ENCODE results near the gene PAAF1.
"Not testable (repeated sequence)": the region's sequence is repeated elsewhere in the genome, so short reads cannot be mapped to it uniquely, and the experiment has no call there.

The PAAF1 gene, protein sequence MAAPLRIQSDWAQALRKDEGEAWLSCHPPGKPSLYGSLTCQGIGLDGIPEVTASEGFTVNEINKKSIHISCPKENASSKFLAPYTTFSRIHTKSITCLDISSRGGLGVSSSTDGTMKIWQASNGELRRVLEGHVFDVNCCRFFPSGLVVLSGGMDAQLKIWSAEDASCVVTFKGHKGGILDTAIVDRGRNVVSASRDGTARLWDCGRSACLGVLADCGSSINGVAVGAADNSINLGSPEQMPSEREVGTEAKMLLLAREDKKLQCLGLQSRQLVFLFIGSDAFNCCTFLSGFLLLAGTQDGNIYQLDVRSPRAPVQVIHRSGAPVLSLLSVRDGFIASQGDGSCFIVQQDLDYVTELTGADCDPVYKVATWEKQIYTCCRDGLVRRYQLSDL

DNA sequence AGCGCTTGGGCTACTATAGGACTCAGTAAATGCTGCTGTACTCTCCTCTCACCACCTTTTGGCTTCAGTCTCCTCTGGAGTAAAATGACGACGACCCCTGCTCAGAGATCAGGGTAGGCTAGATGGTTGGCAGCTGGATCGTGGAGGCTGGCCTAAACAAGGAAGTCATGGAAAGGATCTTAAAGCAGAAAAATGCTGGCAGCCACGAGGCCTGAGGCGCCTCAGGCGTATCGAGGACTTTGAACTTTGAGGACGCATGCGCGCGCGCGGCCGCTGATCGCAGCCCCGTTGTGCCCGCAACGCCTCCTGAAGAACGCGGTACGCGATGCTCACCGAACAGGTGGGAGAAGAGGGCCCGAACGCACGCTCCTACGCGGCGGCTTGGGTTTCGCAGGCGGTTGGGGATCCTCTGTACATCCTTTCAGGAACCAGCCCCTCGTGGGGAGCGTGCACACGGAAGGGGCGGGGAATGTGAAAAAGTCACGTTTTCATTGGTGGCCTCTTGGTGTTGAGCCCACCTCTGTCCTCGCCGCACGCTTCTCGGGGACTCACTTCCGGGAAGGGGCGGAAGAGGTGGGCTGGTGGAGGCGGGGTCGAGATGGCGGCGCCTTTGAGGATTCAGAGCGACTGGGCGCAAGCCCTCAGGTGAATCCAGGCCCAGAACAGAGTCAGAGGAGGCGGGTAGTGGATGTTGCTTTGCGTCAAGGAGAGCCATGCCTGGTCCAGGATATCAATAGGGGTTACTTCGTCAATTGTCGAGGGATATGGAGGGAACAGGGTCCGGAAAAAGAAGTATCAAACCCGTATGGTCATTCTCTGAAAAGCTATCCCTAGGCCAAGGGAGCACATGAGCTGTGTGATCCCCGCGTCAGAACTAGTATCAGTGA is at the start of gene PAAF1, which contains the start of gene COA4:
Gene PAAF1 (plus strand): TSS at position 576 of the 887 bp plus-strand sequence. CDS start 23 bp downstream, at position 599.
Gene COA4 (minus strand): TSS at position 423 of the 887 bp plus-strand sequence. CDS start 3,468 bp downstream, outside the sequence.
- peak; percentile 94 to 95 for DNase-seq

DNA sequence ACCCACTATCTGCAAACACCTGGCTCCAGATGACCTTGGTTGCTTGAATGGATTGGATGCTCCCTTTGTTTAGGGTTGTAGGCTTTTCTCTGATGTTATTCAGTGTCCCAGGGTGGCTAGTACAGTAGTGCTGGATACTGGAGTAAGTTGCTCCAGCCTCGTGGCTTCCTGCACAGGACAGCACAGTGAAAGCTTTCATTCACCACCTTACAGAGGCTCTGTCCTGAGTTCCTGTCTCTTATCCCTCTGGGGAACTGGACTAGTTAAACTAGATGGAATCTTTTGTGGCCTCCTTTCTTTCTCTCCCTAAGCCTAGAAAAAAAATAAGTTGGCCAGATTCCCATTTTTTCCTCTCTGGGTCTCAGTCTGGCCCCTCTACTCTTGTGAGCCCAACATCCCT is 46.5 kb upstream of the PAAF1 start:
- no peak for DNase-seq

DNA sequence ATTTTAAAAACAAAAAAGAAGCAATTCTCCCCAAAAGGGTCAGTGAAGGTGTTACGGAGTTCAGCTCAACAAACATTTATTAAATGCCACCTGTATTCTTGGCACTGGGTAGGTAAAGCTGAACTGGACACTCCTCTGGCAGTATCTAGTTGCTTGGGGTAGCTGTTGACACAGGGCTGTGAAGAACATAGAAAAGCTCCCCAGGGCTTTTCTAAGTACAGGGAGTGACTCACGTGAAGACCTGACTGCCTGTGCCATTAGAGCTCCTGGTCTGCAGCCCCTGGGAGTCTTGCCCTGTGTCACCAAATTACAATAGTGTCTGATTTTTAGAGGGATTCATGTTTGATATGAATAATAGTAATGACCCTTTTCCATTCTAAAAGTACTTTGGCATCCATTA is 43.7 kb upstream of the PAAF1 start:
- DNase-seq: no peak

DNA sequence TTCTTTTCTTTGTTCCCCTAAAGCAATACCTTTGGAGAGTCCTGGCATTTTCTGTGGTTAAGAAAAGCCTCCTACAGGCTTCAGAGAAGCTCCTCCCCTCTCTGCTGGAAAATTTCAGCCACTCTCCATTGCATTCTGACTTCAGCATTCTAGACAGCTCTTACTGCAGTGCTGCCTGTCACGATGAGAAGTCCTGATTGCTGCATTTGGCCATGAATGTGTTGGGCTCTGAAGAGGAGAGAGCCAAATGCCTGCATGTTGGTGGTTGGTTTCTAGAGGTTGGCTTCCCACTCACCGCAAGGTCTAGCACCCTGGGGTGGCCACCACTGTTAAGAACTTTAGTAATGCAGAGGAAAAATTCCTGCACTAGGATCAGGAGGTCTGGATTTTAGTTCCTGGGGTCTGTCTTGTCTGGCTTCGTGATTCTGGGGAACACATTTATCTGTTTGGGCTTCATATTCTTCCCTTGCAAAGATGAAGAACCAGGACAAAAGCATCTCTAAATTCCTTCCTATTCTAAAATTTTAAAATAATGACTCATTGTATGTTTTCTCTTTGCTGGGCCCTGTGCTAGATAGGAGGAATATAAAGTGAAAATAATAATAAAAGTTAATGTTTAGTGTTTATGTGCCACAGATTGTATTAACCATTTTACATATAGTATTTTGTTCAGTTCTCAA is 38.2 kb upstream of the PAAF1 start:
- DNase-seq: no peak

DNA sequence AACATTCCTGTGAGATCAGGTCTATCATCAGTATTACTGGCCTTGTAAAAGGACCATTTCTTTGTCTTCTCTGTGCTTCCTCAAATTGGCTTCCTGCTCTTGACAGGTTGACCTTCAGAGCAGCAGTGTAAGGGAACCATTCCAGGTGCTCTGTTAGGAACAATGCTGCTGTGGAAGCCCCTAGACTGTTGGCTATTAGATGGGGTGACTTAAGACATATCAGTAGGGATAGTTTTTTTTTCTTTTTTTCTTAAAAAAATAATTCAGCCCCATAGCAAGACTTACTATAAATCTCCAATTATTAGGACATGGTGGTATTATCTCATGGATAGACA is 37.7 kb upstream of the PAAF1 start:
- no peak for DNase-seq

DNA sequence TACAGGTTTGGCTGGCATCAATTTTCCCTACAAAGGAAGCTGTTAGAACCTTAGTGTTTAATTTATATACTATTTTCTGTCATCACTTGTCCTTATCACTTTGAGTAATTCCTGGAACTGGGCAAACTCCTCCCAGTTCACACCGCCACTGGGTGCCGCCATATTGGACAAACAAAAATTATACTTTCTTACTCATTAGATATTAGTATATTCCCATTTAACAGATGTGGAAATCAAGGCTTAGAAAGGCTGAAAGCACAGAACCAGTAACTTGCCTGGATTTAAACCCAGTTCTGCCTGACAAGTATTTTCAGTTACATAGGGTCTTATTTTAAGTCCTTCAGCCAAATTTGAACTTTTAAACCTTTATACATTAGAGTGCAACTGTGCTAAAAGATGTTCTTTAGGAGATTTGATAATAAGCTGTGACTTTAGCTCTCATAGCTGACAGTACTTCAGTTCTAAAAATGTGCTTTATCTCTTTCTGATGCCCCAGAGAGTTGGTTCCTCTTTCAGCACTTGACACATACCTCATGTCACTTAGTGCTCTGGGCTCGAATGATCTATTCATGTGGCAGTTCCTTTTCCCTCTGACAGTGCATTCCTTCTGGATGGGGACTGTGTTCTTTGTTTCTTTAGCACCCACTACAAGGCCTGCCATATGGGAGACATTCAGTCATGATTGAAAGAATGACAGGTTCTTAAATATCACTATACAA is 25.6 kb upstream of the PAAF1 start:
- no peak for DNase-seq

DNA sequence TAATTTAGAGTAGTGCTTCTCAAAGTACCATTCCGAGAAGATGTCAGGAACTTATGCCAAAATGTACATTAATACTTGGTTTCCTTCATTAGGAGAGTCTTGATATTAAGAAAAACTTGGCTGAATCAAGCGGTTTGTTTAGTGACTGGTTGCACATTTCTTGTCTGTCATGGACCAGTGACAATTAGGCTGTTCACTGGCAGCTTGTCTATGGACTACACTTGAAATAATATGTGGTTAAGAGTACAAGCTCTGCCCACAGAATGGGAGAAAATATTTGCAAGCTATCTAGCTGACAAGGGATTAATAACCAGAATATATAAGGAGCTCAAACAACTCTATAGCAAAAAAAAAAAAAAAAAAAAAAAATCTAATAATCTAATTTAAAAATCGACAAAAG is 24.8 kb upstream of the PAAF1 start:
- no peak for DNase-seq

DNA sequence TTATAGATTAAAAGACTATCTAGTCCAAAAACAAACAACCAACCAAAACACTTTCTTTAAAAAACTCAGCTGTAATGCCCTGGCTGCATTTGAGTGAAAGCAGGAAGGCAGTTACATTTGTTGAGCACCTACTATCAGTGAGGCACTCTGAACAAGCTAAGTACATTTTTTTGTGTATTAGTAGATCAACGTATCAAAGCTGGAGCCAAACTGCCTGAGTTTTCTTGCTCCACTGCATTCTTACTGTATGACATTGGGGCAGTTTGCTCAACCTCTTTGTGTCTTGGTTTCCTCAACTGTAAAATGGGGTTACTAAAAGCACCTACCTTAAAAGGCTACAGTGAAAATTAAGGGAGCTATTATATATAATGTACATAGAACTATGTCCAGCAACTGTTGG is 22.1 kb upstream of the PAAF1 start:
- no peak for DNase-seq

DNA sequence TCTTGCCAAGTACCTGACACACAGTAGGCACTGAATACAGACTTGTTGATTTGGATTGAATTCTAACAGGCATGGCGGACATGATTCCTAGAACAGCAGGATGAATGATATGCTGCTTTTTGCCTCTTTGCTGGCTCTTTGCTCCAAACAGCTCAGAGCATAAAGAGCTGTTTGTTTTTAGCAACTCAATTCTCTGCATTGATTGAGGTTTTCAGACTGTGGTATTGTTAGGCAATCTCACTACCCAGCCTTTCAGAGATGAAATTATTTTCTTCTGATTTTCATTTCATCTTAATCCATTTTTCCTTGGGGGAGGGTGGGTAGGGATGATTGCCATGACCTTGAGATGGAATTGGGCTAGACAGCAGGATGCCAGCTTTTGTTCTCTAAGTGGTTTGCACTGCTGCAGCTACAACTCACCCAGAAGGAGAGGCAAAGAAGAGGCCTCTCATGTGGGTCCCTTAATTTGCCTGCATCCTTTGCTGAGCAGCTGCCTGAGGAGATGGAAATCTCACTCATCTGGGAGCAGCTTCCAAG is 20.7 kb upstream of the PAAF1 start:
- DNase-seq: no peak

DNA sequence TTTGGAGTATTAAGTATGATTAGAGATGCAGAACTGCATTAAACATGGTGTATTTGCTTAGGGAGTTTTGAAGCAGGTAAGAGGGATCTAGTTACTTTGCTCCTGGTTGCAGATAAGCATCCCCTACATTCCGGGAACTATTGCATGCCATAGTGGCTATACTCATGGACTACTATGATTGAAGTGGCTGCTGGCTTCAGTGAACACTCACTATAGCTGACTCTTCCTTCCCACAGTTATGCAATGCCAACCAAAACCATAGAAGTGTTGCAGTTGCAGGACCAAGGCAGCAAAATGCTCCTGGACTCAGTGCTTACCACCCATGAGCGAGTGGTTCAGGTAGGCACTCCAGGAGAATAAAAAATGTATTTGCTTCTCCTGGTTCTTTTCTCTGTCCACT is 17.1 kb upstream of the PAAF1 start:
- DNase-seq: no peak

DNA sequence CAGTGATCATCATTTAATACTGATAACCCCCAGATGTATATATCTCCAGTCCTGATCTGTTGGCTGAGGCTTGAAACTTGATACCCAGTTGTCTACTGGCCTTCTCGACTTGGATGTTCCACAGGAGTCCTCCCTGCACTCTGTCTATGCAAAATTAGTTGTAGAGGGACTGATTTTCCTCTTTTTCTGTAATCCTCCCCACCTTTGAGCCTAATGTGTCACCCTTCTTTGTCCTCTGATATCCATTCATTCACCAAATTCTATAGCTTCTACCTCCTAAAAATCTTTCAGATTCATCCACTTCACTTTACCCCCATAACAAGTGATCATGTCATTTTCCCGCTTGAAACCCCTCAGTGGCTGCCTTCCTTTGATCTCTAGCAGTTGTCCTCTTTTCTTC is 16.6 kb upstream of the PAAF1 start:
- DNase-seq: no peak

DNA sequence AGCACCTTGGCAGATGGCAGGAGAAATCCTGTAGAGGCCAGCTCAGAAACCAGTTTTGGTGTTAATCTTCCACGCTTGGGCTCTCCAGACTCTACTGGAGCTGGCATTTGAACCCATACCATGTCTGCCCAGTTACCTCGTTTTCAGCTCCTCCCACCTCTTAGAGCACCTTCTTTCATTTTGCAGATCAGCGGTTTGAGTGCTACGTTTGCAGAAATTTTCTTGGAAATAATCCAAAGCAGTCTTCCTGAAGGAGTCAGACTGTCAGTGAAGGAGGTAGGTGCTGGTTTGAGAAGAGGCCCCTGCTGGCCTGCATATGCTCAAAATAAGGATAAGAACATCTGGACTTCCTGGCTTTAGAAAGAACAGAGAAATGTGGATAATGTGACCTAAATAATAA is 13.8 kb upstream of the PAAF1 start:
- no peak for DNase-seq

DNA sequence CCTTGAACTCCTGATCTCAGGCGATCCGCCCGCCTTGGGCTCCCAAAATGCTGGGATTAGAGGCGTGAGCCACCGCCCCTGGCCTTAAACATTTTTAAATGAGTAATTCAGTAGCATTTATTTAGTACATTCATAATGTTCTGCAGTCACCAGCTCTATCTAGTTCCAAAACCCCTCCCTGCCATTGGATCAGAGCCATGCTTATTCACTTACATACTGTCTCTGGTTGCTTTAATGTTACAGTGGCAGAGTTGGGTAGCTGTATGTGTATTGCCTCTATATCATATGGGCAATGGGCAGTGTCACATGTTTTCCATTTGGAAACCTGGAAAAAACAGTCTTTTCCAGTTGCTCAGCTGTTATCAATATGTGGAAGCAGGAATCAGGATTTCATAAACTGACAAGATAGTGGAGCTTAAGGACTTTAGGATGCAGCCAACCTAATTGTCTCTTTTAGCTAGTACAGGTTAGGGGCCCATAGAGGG is 10.7 kb upstream of the PAAF1 start:
- no peak for DNase-seq

DNA sequence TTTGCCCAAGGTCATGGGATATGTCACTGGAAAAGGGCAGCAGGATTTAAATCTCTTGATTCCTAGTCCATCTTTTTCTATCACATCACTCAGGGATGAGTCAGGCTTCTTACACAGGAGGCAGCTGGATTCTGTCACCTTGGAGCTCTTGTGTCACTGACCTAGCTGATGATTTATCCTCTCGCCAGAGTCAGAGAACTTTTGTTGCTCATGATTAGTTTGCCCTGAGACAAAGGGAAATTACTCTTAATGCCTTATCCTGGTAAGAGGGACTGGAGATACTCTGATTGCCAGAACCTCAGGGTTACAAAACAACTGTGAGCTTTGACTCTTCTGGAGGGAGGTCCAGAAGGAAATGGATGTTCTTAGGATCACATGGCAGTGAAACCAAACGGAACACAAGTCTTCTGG is 10.2 kb upstream of the PAAF1 start:
- DNase-seq: no peak

DNA sequence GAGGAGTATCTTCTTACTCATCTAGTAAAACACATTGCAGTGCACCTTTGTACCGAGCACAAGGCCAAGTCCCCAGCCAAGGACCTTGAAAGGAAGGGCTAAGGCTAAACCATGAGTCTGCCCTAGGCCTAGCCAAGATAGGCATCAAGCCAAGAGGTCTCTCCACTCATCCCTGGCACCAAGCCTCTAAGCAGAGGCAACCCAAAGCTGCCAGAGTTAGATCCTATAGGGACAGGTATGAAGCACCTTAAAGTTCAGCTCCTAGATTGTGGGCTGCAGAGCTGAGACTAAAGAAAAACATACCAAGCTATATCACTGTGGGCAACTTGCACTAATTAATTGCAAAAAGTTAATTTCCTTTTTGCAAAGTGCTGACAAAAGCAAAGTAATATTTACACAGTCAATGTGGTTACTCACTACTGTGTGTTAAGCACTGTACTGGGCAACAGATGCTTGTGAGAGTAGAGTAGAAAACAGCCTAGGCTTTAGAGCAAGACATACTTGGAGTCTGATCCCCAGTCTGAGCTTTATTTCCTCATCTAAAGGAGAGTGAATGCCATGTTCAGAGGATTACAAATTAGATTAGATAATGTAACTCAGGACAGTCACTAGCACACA is 7.4 kb upstream of the PAAF1 start:
- DNase-seq: no peak

DNA sequence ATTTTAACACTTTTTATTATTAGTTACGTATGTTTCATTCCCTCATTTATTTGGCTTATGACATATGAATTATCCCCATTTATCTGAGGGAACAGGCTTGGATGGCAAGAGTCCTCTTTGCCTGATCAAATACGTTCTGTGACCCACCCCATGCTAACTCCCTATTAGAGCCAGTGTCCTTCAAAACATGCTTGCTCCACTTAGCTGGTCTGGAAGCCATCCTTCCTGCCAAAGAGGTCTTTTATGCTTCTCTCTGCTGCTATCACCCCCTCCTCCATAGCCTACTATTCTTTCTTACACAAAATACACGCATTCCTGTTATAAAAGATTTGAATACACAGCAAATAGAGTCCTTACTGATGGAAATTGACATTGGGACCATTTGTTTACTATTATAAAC is 6.5 kb upstream of the PAAF1 start:
- DNase-seq: no peak

DNA sequence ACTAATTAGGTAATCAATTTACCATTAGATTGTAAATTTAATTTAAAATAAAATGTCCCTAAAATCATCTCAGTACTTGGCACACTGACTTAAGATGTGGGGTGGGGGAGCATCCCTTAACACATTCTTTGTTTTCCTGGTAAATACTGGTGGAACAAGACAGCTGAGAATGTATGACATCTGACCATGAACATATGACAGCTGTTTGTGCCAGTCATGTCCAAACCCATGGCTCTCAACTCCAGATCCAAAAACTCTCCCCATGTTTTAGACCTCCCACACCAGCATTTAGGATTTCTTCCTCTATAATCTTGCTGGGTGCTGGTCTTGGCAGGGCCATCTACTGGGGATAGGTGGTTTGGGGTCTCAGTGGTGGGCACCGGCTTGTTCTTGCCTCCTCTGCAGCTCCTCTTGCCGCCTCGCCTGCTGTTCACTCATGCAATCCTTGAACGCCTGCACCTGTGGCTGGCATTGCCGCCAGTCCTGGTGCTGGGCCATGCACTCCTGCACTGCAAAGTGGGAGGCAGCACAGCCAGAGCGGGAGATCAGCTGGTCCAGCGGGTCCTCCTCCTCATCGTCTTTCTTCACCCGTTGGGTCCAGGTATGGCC is 3.9 kb upstream of the PAAF1 start:
- no peak for DNase-seq

DNA sequence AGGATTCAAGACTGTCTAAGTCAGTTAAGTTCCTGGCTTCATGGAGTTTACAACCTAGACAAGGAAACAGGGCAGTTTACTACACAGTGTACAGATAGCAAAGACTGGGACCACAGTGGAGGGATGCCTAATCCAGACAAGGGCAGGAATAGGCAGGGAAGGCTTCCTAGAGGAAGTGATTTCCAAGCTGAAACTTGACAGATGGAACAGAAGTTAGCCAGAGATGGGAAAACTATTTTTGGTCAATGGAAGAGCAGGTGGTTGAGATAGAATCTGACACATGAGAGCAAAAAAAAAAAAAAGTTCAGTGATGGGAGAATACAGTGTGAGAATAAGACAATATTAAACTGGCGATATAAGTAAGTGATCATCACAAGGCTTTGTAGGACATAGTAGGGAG is 1.4 kb upstream of the PAAF1 start:
- DNase-seq: no peak

DNA sequence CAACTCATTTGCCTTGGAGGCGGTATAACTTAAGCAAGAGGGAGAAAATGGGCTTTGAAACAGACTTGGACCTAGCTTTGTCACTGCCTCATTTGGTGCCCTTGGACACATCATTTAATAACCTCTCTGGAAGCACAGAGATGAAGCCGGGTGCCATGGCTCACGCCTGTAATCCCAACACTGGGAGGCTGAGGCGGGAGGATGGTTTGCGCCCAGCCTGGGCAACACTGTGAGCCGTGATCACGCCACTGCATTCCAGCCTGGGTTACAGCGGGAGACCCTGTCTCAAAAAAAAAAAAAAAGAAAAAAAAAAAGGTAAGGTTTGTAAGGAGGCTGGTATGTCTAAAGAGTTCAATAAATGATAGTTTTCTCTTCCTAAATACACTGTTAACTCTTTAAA is 959 bp upstream of the PAAF1 start:
- no peak for DNase-seq

DNA sequence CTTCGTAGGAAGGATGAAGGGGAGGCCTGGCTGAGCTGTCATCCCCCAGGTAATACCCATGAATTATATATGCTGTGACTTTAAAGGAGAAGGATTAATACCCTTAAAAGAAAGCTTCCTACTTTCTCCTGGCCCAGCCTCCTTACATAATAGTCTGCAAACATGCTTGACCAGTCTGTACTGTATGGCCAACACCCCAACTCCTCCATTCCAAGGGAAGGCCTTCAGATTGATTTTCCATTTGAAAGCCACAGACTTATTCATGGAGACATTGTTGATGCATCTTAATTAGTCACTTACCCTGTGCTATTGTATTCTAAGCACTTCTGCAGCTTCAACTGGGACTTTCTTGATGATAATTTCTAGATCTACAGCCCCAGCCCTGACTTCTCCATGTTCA is 2.0 kb downstream of the PAAF1 start:
- DNase-seq: no peak

DNA sequence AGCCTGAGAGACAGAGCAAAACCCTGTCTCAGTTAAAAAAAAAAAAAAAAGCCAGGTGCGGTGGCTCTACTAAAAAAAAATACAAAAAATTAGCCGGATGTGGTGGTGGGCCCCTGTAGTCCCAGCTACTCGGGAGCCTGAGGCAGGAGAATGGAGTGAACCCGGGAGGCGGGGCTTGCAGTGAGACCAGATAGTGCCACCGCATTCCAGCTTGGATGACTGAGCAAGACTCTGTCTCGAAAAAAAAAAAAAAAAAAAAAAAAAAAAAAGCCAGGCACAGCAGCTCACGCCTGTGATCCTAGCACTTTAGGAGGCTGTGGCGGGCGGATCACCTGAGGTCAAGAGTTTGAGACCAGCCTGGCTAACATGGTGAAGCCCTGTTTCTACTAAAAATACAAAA is 3.6 kb downstream of the PAAF1 start:
- DNase-seq: not testable (repeated sequence)

DNA sequence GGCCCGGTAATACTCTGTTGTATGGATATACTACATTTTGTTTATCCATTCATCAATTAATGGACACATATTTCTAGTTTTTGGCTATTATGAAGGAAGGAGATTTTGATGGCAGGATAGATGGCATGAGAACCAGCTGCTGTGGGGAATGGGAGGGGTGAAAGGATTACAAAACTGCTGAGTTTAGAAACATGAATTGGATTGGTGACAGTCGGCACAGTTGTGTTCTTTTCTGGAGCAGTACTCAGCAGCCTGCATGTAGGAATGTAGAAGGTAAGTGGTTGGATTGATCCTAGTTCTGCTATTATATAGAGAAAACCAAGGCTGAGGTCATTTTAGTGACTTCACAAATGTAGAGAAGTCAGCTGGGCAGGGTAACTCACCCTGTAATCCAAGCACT is 7.1 kb downstream of the PAAF1 start:
- DNase-seq: no peak

All from CD4-positive, alpha-beta T cell treated with Interleukin-4 for 1 hour (primary cell).